ENCODE data around the gene NUDT15.
"Not testable (repeated sequence)": the region's sequence is repeated elsewhere in the genome, so short reads cannot be mapped to it uniquely, and the experiment has no call there.

The NUDT15 gene

DNA sequence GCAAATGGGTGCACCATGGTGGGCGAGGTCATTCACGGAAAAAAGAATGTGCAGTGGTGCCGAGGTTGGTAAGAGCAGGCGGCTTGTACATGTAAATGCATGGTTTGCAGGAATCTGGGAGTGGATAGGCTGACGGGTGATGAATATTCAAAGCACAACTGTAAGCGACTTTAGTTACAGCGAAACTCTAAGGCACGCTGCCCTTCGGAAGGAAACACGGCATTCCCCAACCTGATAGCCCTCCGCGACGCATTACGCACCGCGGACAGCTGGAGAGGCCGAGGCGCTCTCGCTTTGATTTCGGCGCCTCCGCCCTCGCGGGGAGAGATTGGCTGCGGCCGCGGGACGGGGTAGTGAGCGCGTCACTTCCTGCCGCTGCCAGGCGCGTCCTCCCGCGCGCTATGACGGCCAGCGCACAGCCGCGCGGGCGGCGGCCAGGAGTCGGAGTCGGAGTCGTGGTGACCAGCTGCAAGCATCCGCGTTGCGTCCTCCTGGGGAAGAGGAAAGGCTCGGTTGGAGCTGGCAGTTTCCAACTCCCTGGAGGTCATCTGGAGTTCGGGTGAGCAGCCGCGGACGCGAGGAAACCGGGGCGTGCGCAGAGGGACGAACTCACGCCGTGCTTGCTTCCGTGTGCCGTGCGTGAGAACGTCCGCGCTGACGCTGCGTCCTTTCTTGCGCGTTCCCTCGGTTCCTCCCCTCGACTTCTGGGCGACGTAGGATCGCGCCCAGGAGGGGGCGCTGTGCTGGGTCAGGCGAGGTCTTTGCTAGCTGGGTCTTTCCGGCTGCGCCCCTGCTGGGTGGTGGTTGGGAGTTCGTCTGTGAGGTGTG, at the start of gene NUDT15:
NUDT15 (plus strand) TSS at position 381 of the 828 bp plus-strand sequence; CDS start at position 402, 21 bp downstream.
- DNase-seq: peak; percentile 98 to 99

DNA sequence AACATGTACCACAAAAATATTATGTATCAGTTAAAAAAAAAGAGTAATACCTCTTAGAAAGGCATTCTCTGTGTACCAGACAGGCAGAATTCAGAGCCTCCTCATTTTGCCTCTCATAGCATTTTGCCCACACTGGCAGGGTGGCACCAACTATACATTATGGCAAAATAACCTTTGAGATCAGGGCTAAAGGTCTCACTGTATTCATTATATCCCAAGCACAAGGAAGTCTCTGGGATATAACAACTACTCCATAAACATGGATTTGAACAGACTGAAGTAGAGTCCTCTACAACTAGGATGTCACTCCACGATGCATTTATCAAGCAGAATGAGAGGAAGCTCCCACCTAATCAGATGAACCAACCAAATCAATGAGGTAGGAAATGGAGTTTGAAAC, 47.1 kb upstream of the NUDT15 start:
- no peak for DNase-seq

DNA sequence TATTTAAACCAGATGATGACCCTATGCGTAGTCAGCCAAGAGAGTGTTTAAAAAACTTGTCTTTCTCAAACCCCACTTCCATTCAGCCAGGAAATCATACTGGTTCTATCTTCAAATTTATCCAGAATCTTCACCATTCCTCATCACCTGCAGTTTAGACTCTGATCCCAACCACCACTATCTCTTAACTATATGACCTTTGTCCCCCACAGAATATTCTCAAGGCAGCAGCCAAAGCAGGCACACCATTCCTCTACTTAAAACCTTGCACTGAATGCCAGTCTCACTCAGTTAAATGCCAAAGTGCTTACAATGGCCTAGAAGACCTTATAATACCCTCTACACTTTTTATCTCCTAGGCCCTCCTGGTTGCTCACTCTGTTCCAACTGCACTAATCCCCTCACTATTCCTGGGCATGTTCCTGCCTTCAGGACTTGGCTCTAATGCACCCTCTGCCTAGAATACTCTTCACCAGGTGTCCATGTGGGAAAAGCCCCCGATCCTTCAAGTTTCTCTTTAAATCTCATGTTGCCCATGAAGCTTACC, 46.5 kb upstream of the NUDT15 start:
- no peak for DNase-seq

DNA sequence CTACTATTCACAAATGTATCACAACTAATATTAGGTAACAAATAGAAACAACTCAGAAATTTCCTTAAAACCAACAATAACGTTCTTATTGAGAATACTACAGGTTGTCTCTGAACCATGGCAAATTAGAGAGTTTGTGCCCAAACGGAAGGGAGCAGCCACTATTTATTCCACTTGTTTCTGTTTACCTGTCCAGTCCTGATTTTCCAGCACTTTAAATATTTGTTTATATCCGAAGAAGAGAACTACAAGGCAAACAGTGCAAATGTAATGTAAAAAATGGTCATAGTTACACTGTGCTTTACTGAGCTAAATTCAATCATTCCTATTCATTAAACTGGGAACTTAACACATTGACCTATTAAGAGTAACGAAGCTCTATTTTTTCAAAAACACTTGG, 45.7 kb upstream of the NUDT15 start:
- no peak for DNase-seq

DNA sequence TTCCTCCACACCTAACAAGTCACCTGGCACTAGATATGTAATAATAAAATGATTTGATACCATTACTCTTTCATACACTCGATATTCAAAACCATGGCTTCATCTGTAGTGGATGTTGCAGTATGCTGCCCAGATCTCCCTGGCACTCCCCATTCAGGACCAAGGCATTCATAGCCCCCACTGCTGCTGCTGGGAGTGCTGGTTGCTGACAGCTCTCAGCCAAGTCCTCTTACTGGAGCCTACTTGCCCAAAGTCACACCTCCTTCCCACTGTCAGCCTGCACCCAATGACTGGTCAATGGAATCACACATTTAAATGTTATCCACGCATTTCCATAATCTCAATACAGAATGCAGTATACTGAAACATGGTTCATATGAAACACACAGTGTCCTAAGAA, 40.1 kb upstream of the NUDT15 start:
- no peak for DNase-seq

DNA sequence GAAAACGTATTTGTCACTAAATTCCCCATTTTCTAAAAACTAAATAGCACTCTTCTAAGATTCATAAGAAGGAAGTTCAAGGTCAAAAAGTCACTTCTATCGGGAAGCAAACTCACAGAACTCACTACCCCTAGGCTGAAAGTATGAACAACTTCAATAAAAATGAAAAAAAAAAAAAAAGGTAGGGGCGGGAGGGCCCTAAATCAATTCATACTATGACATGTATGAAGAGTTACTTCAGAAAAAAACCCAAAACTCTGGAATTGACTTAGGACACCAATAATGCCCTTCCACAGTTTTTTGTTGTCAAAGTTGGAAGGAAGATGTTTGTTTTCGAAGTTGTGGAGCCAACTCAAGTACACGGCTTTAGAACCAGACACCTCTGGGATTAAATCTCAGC, 37.6 kb upstream of the NUDT15 start:
- DNase-seq: no peak

DNA sequence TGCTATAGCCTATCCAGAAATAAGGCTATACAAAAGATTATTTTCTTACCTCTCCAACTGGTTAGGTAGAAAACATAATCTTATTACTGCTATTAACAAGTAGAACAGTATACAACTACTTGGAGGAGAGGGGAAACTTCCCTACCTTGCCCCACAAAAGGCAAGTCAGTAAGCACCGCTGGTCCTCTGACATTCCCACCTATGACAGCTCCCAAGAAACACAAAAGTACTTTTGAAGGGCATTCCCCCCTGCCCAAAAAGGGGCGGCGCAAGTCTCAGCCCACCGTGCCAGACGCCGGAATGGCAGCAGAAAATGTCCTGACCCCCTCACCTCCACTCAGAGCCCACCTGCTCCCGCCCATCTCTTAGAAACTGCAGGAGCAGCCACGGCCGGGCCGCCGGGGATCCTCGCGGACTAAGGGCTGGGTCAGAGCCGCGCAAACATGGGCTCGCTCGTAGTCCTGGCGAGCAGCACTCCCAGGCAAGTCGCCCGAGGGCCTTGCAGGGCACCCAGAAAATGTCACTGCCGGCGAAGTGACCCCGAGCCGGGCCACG, 36.9 kb upstream of the NUDT15 start:
- DNase-seq: no peak

DNA sequence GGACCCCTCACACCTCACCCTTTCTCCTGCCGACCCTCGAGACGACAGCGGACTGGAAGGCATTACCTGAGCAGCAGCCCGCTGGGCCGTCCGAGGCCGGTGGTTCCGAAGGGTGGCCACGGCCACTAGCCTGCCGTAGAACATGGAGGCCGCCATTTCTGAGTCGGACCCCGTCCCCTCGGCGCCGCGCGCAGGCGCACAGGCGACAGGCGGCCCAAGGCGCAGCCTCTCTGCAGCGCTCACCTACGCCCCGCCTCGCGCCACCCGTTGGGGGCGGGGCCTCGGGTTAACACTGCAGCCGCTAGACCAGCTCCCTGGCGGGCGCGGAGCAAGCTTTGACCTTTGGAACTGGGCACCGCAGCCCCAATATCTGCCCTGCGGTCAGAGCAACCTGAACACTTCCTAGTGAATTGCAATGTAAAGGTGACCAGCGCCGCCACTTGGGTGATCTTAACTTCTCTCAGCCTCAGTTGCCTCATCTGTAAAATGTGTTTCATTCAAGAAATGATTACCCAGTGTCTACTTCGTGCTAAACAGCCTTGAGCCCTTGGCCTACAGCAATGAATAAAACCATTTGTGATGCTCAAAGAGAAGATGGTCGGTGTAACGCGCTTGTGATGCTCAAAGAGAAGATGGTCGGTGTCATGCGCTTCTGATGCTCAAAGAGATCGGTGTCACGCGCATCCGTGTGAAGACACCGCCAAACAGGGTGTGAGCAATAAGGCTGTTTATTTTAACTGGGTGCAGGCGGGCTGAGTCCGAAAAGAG, 36.2 kb upstream of the NUDT15 start, which contains the start of gene SUCLA2:
SUCLA2 (minus strand) TSS at position 160 of the 768 bp plus-strand sequence; CDS start at position 156, 4 bp downstream.
- peak; percentile 90 to 94 for DNase-seq

DNA sequence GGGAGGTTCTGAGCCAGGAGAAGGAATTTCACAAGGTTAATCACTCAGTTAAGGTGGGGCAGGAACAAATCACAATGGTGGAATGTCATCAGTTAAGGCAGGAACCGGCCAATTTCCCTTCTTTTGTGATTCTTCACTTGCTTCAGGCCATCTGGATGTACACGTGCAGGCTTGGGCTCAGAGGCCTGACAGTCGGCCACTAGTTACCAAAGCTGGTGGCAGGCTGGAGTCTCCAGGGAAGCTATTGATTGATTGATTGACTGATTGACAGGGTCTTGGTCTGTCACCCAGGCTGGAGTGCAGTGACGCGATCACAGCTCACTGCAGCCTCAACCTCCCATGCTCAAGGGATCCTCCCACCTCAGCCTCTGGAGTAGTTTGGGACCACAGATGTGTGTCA, 35.5 kb upstream of the NUDT15 start:
- not testable (repeated sequence) for DNase-seq

DNA sequence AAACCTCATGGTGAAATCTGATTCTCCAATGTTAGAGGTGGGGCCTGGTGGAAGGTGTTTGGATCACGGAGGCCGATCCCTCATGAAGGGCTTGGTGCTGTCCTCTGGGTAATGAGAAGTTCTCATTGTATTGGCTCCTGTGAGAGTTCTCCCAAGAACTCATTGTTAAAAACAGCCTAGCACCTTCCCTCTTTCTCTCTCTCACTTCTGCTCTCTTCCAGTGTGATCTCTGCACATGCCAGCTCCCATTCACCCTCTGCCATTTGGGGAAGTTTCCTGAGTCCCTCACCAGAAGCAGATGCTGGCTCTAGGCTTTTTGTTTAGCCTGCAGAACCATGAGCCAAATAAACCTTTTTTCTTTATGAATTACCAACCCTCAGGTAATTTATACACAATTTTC, 33.3 kb upstream of the NUDT15 start:
- no peak for DNase-seq

DNA sequence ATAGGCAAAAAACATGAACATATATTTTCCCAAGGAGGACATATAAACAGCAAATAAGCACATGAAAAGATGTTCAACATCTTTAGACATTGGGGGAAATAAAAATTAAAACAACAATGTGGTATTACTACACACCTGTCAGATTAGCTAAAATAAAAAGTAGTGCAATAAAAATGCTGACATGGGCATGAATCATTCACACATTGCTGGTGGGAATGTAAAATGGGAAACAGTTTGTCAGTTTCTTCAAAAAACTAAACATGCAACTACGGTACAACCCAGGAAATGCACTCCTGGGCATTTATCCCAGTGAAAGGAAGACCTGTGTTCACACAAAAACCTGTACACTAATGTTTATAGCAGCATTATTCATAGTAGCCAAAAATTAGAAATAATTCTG, 31.1 kb upstream of the NUDT15 start:
- DNase-seq: no peak

DNA sequence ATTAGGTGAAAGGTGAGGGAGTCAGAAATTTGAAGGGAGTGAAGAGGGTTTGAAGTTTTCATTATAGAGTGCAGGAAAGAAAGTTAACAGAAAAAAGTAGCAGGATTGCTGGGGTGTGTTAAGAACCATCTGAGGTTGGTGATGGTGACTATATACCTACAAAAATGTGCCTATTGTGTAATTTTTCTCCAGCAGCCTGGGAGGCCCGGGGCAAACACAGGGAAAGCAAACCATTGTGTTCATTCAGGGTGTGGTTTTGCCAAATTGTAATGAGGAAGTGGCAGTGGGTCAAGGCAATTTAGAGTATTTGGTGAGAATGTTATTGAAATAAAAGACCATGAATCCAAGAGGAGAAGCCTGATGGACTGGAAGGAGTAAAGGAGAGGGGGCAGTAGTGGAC, 28.2 kb upstream of the NUDT15 start:
- DNase-seq: peak; percentile 79

DNA sequence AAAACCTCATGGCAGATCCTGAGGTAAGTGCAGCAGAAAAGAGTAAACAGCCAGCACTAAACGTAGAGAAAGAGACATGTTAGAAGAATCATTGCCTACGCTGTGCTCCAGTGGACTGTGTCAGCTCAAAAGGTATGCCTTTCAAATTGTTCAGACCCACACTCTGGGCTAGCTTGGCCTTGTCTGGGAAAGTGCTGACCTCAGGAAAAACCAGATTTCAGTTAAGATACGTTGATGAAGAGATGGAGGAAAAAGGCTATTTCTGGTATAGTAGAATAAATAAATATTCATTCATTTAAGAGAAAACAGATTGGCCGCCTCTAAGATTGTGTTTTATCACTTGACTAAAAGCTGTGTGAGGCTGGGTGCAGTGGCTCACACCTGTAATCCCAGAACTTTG, 26.8 kb upstream of the NUDT15 start:
- no peak for DNase-seq

DNA sequence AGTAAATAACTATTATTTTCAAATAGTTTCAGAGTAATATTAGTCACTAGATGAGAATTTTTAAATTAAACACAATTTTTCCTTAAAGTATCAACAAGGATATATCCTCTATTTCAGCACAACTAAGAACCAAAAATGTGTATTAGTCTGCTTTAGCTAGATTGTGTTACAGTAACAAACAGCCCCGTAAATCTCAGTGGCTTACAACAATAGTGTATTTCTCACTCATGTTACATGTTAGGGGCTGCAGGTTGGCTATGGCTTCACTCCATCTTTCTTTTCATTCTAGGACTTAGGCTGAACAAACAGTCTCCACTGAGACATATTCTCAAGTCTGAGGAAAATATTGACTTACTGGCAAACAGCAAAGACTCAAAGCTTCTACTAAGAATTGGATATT, 24.9 kb upstream of the NUDT15 start:
- no peak for DNase-seq

DNA sequence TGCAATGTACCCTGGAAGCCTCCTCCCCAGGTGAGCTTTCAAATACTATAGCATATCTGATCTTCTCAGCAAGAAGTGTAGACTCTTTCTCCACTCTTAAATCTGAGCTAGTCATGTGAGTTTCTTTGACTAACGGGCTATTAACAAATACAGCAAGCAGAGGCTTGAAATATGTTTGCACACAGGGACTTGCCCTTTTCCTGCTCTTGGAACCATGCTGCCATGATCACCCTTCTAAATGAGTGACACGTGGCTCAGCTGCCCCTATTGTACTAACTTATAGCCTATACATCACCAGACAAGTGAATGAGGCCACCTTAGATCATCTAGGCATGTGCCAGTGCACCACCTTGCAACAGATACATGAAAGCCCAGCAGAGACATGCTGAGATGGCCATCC, 23.2 kb upstream of the NUDT15 start:
- no peak for DNase-seq

DNA sequence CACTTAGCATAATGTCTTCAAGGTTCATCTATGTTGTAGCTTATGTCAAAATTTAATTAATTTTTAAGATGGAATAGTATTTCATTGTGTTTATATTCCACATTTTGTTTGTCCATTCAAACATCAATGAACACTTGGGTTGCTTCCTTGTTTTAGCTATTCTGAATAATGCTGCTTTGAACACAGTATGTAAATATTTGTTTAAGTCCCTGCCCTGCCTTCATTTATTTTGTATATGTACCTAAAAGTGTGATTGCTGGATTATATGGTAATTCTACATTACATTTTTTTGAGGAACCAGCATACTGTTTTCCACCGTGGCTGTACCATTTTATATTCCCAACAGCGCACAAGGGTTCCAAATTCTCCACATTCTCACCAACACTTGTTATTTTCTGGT, 18.9 kb upstream of the NUDT15 start:
- no peak for DNase-seq

DNA sequence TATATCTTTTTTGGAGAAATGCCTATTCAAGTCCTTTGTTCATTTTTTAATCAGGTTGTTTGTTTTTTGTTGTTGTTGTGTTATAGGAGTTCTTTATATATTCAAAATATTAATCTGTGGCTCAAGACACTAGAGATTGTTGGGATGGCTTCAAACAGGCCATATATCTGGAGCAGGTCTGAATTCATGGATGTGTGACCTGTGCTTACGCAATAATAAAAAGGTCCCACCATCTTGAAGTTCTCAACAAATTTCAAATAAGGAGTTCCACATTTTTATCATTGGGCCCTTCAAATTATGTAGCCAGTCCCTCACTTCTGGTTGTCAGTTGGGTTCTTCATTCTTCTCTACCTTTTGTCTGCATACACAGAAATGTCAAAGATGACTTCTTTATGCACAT, 17.7 kb upstream of the NUDT15 start:
- no peak for DNase-seq

DNA sequence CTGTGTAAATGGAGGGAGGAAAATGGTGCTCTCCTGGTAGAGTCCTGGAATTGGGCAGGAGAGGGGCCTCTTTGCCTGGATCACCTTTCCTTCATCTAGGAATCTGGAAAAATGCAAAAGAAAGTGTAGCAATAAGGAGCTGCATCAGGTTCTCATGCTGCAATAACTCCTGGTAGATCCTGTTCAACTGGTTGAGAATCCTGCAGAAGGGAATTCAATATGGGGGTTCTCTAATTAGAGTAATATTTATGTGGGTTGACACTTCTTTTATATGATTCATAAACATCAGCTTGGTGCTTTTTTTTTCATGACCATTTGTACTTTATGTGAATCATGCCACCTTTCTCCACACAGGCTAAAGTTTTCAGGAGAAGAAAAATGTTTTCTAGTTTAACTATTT, 9.5 kb upstream of the NUDT15 start:
- no peak for DNase-seq

DNA sequence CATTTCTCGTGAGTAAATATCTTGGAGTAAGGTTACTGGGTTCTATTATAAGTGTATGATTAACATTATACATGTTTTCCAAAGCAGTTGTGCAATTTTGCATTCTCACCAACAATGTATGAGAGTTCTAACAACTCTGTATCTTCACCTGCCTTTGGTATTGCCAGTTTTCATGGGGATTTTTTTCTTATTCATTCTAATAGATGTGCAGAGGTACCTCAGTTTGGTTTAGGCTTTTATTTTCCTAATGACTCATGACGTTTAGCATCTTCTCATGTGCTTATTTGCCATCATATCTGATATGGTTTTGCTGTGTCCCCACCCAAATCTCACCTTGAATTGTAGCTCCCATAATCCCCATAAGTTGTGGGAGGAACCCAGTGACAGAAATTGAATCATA, 7.7 kb upstream of the NUDT15 start:
- no peak for DNase-seq

DNA sequence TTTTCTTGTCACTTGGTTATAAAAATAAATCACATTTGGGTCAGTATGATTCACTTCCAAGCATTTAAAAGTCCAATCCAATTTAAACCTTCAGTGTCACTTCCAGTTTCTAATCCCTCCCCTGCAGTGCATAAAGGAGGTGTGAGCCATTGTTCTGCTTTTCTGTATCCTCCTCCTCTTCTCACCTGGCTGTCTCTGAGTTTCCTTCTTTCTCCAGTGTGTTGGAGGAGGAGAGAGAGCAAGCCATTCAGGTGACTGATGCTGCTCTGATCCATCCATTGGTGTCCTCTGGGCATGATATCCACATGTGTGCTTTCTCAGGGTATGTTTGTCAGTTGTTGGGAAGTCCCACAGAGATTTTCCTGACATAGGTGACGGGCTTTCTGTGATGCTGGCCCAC, 1.2 kb downstream of the NUDT15 start:
- peak in 1 of 2 experiments; percentile 15 for DNase-seq

DNA sequence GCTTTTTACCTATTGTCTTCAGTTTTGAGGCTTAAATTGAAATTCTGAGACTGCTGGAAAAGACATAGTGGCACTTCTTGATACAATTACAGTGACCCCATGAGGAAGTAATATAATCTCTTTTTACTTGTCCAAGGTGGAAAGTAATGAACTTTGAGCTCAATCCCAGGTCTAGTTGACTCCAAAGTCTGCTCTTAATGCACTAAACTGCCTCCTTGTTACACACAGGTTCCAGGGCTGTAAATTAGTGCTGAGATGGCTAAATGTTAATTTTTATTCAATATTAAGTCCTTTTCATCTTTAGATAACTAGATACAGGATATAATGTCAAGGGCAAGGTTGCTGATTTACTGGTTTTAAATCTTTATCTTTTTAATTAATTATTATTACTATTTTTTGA, 2.5 kb downstream of the NUDT15 start:
- no peak for DNase-seq

DNA sequence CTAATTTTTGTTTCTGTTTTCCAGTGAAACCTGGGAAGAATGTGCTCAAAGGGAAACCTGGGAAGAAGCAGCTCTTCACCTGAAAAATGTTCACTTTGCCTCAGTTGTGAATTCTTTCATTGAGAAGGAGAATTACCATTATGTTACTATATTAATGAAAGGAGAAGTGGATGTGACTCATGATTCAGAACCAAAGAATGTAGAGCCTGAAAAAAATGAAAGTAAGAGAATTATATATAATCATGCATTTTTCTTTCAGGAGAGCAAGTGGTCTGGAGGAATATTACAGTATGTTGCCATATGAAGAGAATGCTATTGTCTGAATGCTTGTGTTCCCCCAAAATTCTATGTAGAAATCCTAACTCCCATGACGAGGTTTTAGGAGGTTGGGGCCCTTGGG, 3.4 kb downstream of the NUDT15 start:
- no peak for DNase-seq

DNA sequence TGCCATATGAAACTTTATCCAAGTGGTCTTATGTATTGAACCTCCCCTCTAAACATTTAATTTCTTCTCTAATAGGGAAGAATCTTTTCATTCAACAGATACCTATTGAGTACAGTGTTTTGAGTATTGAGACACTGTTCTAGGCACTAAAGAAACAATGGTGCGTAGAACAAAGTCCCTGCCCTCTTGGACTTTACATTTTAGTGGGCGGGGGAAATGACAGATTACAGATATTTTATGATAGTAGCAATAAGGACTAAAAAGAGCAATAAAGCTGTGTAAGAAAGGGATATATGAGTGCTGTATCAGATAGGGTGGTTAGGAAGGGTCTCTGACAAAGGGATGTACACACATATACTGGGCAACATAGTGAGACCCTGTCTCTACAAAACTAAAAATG, 5.4 kb downstream of the NUDT15 start:
- no peak for DNase-seq
